A673 (cell line): Measurements from ENCODE around the gene C1orf115.

Experiments
- EZH2 ChIP-seq: fragments of 200-600 bp; sonication (generic); IDR thresholded peaks from 2 replicates; pipeline ENCODE4 v1.6.1; 2017; ENCODE audit warnings: borderline replicate concordance, low read depth, mild to moderate bottlenecking, mixed read lengths, antibody characterized with exemption, low read length; ENCODE audit not compliant: poor library complexity, severe bottlenecking
- TF ChIP-seq, protein P1 (sequence below): fragments of 300-800, 200-600 bp; sonication (generic); conservative IDR thresholded peaks from 2 replicates; pipeline ENCODE4 v1.5.1; 2017; ENCODE audit warnings: low read depth, mild to moderate bottlenecking, antibody characterized with exemption, low read length, moderate library complexity, mixed read lengths

GRCh38 chr1:220677251-220677650 is 12.9 kb upstream of the C1orf115 start:
- TF ChIP-seq, protein P1, sequence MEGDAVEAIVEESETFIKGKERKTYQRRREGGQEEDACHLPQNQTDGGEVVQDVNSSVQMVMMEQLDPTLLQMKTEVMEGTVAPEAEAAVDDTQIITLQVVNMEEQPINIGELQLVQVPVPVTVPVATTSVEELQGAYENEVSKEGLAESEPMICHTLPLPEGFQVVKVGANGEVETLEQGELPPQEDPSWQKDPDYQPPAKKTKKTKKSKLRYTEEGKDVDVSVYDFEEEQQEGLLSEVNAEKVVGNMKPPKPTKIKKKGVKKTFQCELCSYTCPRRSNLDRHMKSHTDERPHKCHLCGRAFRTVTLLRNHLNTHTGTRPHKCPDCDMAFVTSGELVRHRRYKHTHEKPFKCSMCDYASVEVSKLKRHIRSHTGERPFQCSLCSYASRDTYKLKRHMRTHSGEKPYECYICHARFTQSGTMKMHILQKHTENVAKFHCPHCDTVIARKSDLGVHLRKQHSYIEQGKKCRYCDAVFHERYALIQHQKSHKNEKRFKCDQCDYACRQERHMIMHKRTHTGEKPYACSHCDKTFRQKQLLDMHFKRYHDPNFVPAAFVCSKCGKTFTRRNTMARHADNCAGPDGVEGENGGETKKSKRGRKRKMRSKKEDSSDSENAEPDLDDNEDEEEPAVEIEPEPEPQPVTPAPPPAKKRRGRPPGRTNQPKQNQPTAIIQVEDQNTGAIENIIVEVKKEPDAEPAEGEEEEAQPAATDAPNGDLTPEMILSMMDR, result no peak
- no peak for TF ChIP-seq EZH2
